Activated CD4-positive, alpha-beta T cell treated with anti-CD3 and anti-CD28 coated beads, Interleukin-2, amount 10 ng/mL, durations not matched to agents 24 days and 14 days (primary cell): ENCODE data around the gene LMX1B. TPM values are rescaled to one million over a fixed set of nuclear protein-coding genes. Genes with fewer than 3 reads are reported as not detected.
"Not testable (repeated sequence)": the region's sequence is repeated elsewhere in the genome, so short reads cannot be mapped to it uniquely, and the experiment has no call there.

ENCODE experiments used
- DNase-seq: peaks from one replicate; pipeline ENCODE4 v3.0.0; 2022
- H3K27ac Mint-ChIP-seq: one replicate; pipeline ENCODE4 v1.8.0; 2022; ENCODE audit warnings: mild to moderate bottlenecking, mixed read lengths
- H3K27me3 Mint-ChIP-seq: one replicate; pipeline ENCODE4 v1.8.0; 2022; ENCODE audit warnings: mixed read lengths
- H3K36me3 Mint-ChIP-seq: one replicate; pipeline ENCODE4 v1.8.0; 2022; ENCODE audit warnings: low read depth, mild to moderate bottlenecking, mixed read lengths
- H3K4me1 Mint-ChIP-seq: one replicate; pipeline ENCODE4 v1.8.0; 2021; ENCODE audit warnings: mixed read lengths
- H3K4me3 Mint-ChIP-seq: one replicate; pipeline ENCODE4 v1.8.0; 2022; ENCODE audit warnings: mild to moderate bottlenecking, moderate library complexity, mixed read lengths
- H3K9me3 Mint-ChIP-seq: one replicate; pipeline ENCODE4 v1.8.0; 2021; ENCODE audit warnings: mixed read lengths
- intact Hi-C: fragments of 100-400 bp; cut with micrococcal nuclease; formaldehyde crosslinking; loops from one replicate; pipeline ENCODE4 v1.15.1; 2023
- total RNA-seq: library from RNA; stranded (reverse); gene quantifications from 2 replicates; pipeline ENCODE4 v1.2.3, GENCODE V29; 2022

LMX1B gene
- total RNA-seq, 1 donor from 2014 or later = not detected

- Mint-ChIP-seq H3K27ac (no peak overlapping the region), H3K27me3 (peaks cover 55% of the 10 kb centered on the region), H3K4me3 (no peak overlapping the region), H3K36me3 (no peaks in the 10 kb centered on the region), H3K4me1 (no peaks in the 10 kb centered on the region), H3K9me3 (no peaks in the 10 kb centered on the region)
- intact Hi-C loops = no loop called here
- DNase-seq = no peak
Measured at GRCh38 chr9:126641118-126641851, 27.6 kb downstream of the LMX1B start.

GRCh38 chr9:126642010-126642744 is 28.4 kb downstream of the LMX1B start:
- no peaks in the 10 kb centered on the region for H3K9me3 Mint-ChIP-seq
- peaks cover 53% of the 10 kb centered on the region for H3K27me3 Mint-ChIP-seq
- no peak overlapping the region for H3K27ac Mint-ChIP-seq
- H3K4me3 Mint-ChIP-seq = no peak overlapping the region
- intact Hi-C loops = no loop called here
- no peaks in the 10 kb centered on the region for H3K4me1 Mint-ChIP-seq
- DNase-seq = no peak
- no peaks in the 10 kb centered on the region for H3K36me3 Mint-ChIP-seq

- H3K4me3 Mint-ChIP-seq = no peak overlapping the region
- DNase-seq = no peak
- H3K27ac Mint-ChIP-seq = no peak overlapping the region
- H3K9me3 Mint-ChIP-seq = no peaks in the 10 kb centered on the region
- intact Hi-C loops = no loop called here
- no peaks in the 10 kb centered on the region for H3K4me1 Mint-ChIP-seq
- no peaks in the 10 kb centered on the region for H3K36me3 Mint-ChIP-seq
- H3K27me3 Mint-ChIP-seq = peaks cover 54% of the 10 kb centered on the region
Measured at GRCh38 chr9:126642839-126643238, 29.1 kb downstream of the LMX1B start.

GRCh38 chr9:126643945-126644527 is 30.3 kb downstream of the LMX1B start:
- intact Hi-C loops = no loop called here
- Mint-ChIP-seq H3K36me3 (no peaks in the 10 kb centered on the region), H3K4me1 (no peaks in the 10 kb centered on the region), H3K27ac (no peak overlapping the region), H3K27me3 (peaks cover 53% of the 10 kb centered on the region), H3K9me3 (no peaks in the 10 kb centered on the region), H3K4me3 (no peak overlapping the region)
- DNase-seq = no peak

- H3K4me1 Mint-ChIP-seq = no peaks in the 10 kb centered on the region
- no peak overlapping the region for H3K27ac Mint-ChIP-seq
- H3K27me3 Mint-ChIP-seq = peaks cover 64% of the 10 kb centered on the region
- H3K36me3 Mint-ChIP-seq = no peaks in the 10 kb centered on the region
- H3K9me3 Mint-ChIP-seq = no peaks in the 10 kb centered on the region
- H3K4me3 Mint-ChIP-seq = no peak overlapping the region
- no peak for DNase-seq
- intact Hi-C loops = no loop called here
Measured at GRCh38 chr9:126646162-126646561, 32.4 kb downstream of the LMX1B start.

- DNase-seq = no peak
- H3K36me3 Mint-ChIP-seq = no peaks in the 10 kb centered on the region
- intact Hi-C loops = no loop called here
- no peak overlapping the region for H3K4me3 Mint-ChIP-seq
- peaks cover 60% of the 10 kb centered on the region for H3K27me3 Mint-ChIP-seq
- no peaks in the 10 kb centered on the region for H3K4me1 Mint-ChIP-seq
- H3K27ac Mint-ChIP-seq = no peak overlapping the region
- H3K9me3 Mint-ChIP-seq = no peaks in the 10 kb centered on the region
Measured at GRCh38 chr9:126647585-126648411, 34.1 kb downstream of the LMX1B start.

- H3K9me3 Mint-ChIP-seq = no peaks in the 10 kb centered on the region
- intact Hi-C loops = no loop called here
- no peak overlapping the region for H3K27ac Mint-ChIP-seq
- H3K4me3 Mint-ChIP-seq = no peak overlapping the region
- peaks cover 59% of the 10 kb centered on the region for H3K27me3 Mint-ChIP-seq
- H3K4me1 Mint-ChIP-seq = no peaks in the 10 kb centered on the region
- no peak for DNase-seq
- H3K36me3 Mint-ChIP-seq = no peaks in the 10 kb centered on the region
Measured at GRCh38 chr9:126649477-126649876, 35.7 kb downstream of the LMX1B start.

- intact Hi-C loops = no loop called here
- Mint-ChIP-seq H3K27ac (no peak overlapping the region), H3K4me3 (no peak overlapping the region), H3K9me3 (no peaks in the 10 kb centered on the region), H3K27me3 (peaks cover 53% of the 10 kb centered on the region), H3K4me1 (no peaks in the 10 kb centered on the region), H3K36me3 (no peaks in the 10 kb centered on the region)
- DNase-seq = no peak
Measured at GRCh38 chr9:126650404-126651341, 36.9 kb downstream of the LMX1B start.

GRCh38 chr9:126652140-126652582 is 38.4 kb downstream of the LMX1B start:
- H3K27me3 Mint-ChIP-seq = peaks cover 45% of the 10 kb centered on the region
- no peaks in the 10 kb centered on the region for H3K9me3 Mint-ChIP-seq
- no peaks in the 10 kb centered on the region for H3K4me1 Mint-ChIP-seq

GRCh38 chr9:126654124-126654523 is 40.4 kb downstream of the LMX1B start:
- H3K4me1 Mint-ChIP-seq = no peaks in the 10 kb centered on the region
- H3K4me3 Mint-ChIP-seq = no peak overlapping the region
- no peaks in the 10 kb centered on the region for H3K36me3 Mint-ChIP-seq
- intact Hi-C loops = no loop called here
- H3K27ac Mint-ChIP-seq = no peak overlapping the region
- no peaks in the 10 kb centered on the region for H3K9me3 Mint-ChIP-seq
- H3K27me3 Mint-ChIP-seq = peaks cover 36% of the 10 kb centered on the region
- no peak for DNase-seq

More at GRCh38 chr9:126652140-126652582, 38.4 kb downstream of the LMX1B start:
- Mint-ChIP-seq H3K4me3 (no peak overlapping the region), H3K27ac (no peak overlapping the region), H3K36me3 (no peaks in the 10 kb centered on the region)
- DNase-seq = no peak
- intact Hi-C loops = no loop called here

GRCh38 chr9:126656214-126656613 is 42.5 kb downstream of the LMX1B start:
- H3K4me3 Mint-ChIP-seq, H3K4me1 Mint-ChIP-seq, H3K9me3 Mint-ChIP-seq, intact Hi-C loops, H3K27ac Mint-ChIP-seq, H3K36me3 Mint-ChIP-seq, DNase-seq: not testable (repeated sequence)
- peaks cover 17% of the 10 kb centered on the region for H3K27me3 Mint-ChIP-seq

- Mint-ChIP-seq H3K27ac (no peak overlapping the region), H3K27me3 (peaks cover 10% of the 10 kb centered on the region), H3K9me3 (no peaks in the 10 kb centered on the region), H3K4me3 (no peak overlapping the region), H3K4me1 (no peaks in the 10 kb centered on the region), H3K36me3 (no peaks in the 10 kb centered on the region)
- no peak for DNase-seq
- intact Hi-C loops = no loop called here
Measured at GRCh38 chr9:126658201-126658825, 44.6 kb downstream of the LMX1B start.
